CD1c-positive myeloid dendritic cell (primary cell): ENCODE results near the gene FGF11.
"Not testable (repeated sequence)": the region's sequence is repeated elsewhere in the genome, so short reads cannot be mapped to it uniquely, and the experiment has no call there.

ENCODE experiments used
- DNase-seq: peaks from one replicate; pipeline ENCODE4 v3.0.0-alpha.2; 2016; ENCODE audit errors: extremely low spot score

FGF11 gene

DNA sequence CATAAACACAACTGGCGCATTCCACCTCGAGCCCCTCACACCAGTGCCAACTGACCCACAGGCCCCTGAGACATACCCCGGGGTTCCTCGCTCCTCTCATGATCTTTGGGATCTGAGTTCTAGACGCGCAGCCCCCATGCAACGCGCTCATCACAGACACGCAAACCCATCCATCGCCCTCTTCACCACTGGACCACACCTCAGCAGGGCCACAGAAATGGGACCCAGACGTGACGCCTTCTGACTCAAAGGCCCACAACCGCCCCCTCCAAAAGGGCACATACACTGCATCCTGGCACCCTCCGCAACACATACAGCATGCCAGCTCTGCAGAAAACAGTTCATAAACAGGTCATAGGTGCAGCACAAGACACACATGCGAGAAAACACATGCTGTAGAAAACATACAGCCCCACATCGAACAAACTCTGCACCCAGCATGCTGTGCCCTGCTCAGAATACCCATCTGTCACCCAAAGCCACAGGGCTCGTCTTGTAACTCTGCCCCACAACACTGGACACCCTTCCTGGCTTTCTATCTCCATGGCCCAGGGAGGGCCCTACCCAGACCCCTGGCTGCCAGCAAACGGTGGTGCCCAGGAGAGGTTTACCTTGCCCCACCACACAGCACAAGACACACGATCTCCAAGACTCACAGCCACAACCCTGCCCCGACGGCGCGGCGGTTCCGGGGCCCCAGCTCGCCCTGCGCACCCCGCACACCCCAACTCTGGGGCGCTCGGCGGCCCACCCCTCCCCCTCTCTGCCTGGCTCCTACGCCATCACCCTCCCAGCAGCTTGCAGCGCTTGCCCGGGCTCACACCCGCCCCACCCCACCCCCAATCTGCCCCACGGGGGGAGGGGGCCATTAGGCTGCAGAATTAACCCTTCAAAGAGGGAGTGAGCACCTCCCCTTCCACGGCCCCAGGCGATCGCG is 39.2 kb downstream of the FGF11 start:
- peak; percentile 33 for DNase-seq

DNA sequence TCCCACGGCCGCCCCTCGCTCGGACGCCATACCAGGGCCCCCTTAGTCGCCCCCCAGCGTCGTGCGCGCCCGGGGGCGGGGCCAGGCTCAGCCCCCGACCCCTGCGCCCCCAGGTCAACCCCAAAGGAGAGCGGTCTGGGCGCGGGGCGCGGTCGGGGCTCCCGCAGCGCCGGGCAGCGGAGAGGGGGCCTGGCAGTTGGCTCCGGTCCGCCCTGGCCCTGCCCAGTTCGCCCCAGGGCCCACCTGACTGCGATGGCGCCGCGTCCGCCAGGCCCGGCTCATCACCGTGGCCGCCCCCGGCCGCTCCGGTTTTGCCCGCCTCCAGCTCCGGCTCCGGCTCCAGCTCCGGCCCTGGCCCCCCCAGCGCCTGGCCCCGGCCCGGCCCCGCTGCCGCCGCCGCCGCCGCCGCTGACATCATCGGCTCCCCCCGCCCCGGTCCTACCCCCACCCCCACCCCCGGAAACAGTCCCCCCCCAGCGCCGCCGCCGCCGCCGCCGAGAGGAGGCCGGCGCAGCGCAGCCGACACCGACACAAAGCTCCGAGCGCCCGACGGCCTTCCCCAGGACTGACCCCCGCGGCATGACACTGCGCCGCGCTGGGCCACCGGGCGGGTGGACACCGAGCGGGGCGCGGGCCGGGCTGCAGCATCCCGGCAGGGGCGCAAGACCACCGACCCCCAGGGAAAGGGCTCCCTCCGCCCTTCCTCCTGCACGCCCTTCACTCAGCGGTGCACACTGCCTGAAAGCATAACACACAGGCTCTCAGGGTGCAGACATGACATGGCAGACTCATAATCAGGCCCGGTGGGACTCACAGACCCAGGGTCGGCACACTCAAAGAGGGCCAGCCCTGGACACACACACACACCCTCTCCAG is 40.1 kb downstream of the FGF11 start, which contains the start of gene ZBTB4:
ZBTB4 (minus strand) TSS at position 419 of the 876 bp plus-strand sequence. CDS start 12,830 bp downstream, outside the sequence.
- DNase-seq, result peak; percentile 55

DNA sequence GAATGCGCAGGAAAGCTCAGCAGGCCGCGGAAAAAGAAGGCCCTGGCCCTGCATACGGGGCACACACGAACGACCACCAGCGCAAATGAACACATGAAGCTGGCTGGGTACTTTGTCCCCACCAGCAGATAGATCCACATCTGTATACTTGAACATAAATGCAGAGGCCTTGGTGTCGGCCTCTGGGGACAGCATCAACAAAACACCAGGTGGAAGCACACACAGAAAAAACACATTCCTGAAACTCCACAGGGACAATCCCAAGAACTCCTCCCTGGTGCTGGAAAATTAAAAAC is 40.7 kb downstream of the FGF11 start:
- no peak for DNase-seq

DNA sequence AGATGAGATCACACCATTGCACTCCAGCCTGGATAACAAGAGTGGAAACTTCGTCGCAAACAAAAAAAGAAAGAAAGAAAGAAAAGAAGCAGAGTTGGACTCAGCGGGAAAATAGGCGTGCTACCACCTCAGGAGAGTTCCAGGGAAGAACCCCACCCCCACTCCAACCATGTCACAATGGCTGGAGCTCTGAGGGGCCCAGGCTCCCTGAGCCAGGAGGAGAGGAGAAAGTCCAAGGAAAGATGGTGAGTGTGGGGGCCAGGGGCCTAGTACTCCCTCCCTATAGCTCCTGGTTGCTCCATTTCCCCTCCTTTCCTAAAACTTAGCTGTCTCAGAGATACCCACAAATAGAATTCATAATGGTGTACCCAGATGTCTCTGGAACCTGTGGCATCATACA is 42.0 kb downstream of the FGF11 start, which contains the start of gene SLC35G6:
SLC35G6 (plus strand) TSS at position 172 of the 400 bp plus-strand sequence; CDS start at position 243, 71 bp downstream.
- not testable (repeated sequence) for DNase-seq

DNA sequence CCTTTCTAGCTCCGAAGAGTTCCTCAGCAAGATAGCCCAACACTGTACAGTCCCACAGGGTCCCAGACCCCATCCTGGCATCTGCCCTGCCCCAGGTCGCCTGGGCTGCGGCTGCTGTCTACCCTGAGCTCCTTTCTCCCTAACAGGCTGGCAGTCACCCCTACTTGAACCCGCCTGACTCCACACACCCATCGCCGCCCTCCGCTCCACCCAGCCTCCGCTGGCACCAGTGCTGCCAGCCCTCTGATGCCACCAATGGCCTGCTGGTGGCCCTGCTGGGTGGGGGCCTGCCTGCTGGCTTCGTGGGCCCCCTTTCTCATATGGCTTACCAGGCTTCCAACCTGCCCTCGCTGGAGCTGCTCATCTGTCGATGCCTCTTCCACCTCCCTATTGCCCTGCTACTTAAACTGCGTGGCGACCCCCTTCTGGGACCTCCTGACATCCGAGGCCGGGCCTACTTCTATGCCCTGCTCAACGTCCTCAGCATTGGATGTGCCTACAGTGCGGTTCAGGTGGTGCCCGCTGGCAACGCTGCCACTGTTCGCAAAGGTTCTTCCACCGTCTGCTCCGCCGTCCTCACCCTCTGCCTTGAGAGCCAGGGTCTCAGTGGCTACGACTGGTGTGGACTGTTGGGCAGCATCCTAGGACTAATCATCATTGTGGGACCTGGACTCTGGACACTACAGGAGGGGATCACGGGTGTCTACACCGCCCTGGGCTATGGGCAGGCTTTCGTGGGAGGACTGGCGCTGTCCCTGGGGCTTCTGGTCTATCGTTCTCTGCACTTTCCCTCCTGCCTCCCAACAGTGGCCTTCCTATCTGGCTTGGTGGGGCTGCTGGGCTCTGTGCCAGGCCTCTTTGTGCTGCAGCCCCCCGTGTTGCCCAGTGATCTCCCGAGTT is 42.8 kb downstream of the FGF11 start:
- DNase-seq, result not testable (repeated sequence)

DNA sequence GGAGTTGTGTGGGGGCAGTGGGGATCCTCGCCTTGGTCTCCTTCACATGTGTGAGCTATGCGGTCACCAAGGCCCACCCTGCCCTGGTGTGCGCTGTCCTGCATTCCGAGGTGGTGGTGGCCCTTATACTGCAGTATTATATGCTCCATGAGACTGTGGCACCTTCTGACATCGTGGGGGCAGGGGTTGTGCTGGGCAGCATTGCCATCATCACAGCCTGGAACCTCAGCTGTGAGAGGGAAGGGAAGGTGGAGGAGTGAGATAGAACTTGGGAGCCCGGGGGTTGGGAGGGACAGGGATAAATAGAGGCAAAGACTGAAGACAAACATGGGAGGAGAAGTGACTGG is 43.4 kb downstream of the FGF11 start:
- not testable (repeated sequence) for DNase-seq

DNA sequence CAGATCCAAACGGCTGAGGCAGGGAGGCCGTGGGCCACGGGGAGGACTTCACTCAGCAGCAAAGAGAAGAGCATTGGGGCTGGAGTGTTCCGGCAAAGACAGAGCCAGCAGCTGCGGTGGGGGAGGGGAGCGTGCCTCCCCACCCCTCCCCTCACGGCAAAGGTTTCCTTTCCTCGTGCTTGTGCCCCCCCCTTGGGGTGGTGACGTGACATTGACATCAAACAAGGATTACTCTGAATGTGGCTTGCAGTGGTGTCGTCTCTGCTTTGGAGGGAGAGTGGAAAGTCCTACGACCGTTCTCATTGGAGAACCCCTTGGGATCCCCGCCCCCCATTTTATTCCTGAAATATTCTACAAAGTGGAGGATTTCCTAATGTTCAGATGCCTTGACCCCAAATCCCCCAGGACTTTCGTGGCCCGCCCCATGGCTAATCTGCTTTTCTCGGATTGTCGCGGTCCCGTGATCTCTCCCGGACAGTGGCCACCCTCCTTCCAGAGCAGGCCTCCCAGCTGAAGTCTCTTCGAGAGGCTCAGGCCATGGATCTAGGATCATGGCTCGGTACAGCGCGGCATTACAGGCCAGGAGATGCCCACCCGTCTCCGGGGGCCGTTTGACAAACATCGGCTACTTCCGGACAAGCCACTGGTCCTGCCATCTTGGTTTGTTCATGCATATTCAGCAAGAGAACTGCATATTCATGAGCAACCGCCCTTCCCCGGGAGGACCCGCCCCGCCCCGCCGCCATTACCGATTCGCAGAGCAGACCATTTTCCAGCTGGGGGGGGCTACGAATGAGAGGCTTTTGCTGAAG is 44.1 kb downstream of the FGF11 start:
- DNase-seq, result peak; percentile 94

DNA sequence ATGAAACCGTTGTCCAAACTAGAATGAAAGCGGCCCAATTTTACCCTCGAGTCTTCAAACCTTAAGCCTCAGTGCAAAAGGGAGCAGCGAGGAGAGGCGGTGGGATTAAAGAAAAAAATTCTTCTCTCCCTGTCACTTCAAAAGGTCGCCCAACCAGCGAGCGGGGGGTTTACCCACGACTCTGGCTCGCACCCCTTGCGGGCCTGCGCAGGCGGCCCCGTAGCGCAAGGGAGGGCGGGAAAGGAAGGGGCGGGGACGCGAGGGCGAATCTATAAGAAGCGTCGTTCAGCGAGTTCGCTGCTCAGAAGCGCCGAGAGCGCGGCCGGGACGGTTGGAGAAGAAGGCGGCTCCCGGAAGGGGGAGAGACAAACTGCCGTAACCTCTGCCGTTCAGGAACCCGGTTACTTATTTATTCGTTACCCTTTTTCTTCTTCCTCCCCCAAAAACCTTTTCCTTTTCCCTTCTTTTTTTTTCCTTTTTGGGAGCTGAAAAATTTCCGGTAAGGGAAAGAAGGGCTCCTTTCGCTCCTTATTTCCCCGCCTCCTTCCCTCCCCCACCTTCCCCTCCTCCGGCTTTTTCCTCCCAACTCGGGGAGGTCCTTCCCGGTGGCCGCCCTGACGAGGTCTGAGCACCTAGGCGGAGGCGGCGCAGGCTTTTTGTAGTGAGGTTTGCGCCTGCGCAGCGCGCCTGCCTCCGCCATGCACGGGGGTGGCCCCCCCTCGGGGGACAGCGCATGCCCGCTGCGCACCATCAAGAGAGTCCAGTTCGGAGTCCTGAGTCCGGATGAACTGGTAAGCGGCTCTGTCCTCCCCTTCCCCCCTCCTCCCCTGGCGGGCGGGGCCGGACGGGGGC is 45.0 kb downstream of the FGF11 start, which contains the start of gene POLR2A:
POLR2A (plus strand) TSS at position 300 of the 852 bp plus-strand sequence.
- DNase-seq, result peak; percentile 99

DNA sequence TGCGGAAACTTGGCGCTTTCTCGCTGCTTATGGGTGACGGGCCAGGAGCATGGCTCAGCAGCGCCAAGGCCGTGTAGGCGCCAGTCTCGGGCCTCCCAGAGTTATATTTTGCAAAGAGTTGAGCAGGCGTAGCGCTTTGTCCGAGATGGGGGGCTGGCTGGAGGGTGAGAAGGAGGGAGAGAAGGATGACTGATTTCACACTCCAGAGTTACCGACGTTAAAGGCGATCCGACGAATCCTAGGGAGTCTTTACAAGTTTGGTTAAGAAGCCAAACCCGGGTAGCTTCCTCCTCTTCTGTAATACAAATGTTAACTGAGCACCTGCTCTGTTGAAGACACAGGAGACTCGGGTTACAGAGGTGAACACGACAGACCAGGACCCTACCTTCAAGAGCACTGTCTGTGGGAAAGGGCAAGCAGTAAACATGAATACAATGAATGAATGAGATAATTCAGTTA is 45.6 kb downstream of the FGF11 start:
- DNase-seq, result no peak

DNA sequence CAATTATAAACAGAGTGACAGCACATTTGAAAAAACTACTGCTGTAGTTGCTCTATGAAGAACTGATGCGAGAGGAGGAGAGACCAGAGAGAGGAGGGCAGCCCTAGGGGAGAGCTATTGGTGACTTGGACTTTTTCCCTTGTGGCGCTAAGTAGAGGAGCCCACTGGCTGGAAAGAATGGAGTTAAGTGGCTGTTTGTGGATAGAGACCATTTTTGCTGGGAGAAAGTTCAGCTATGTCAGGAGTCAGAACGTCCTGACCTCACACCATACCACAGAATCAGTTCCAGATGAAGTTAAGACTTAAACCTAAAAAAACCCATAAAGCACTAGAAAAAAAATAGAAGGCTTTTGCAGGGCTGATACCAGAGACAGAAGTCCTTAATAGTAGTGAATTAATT is 46.9 kb downstream of the FGF11 start:
- no peak for DNase-seq

DNA sequence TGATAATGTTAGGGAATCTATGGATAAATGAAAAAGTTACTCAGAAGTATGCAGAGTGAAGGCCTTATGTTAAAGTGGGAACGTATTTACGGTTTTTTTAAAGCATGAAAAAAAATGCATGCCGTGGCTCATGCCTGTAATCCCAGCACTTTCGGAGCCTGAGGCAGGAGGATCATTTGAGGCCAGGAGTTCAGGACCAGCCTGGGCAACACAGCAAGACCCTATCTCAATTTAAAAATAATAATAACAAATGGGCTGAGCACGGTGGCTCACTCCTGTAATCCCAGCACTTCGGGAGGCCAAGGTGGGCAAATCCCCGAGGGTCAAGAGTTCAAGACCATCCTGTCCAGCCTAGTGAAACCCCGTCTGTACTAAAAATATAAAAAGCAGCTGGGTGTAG is 50.8 kb downstream of the FGF11 start:
- no peak for DNase-seq

DNA sequence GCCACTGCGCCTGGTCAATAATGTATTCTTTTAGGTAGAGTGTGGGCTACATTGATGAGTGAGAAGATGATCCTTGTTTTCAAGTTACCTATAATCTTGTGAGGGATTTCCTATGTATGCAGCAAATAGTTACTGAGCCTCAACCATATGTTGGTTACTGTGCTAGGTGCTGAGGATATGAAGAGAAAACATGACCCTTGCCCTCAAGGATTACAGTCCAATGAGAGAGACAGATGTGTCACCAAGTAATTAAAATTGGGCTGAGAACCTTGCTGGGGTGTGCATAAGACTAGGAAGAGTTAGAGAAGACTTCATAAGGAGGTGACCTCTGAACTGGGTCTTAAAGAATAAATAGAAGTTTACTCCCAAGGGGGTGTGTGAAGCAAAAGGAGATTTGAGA is 52.3 kb downstream of the FGF11 start:
- no peak for DNase-seq

DNA sequence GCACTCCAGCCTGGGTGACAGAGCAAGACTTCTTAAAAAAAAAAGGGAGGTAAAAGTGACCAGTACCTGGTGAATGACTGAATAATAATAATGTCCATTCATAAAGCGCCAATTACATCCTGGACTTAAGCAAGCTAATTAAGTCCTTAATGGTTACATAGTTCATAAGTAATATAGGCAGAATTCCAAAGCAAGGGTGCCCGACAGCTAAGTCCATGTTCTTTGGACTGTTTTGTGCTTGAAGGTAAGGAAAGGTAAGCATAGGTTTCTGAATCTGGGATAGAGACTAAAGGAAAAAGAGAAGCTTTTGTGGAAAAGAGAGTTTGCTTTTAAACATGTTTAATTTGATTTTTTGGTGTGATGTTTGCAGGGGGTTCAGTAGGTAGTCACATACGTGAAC is 54.6 kb downstream of the FGF11 start:
- DNase-seq, result no peak
